Thyroid gland (tissue), 4 donors: ENCODE results near the gene AKNA.

ENCODE experiments used
- CTCF ChIP-seq, 6 experiments: fragments of 200-600 bp in 3 of 6; fragments of 450-650 bp in 3 of 6; sonication (generic) in 3 of 6; IDR thresholded peaks; one replicate each; pipeline ENCODE4 v1.5.1; 2016 to 2019; ENCODE audit warnings: antibody characterized with exemption in 6 of 6, mild to moderate bottlenecking in 2 of 6, inconsistent platforms in 1 of 6, moderate library complexity in 1 of 6
- POLR2A ChIP-seq, 2 donors: fragments of 450-650 bp; IDR thresholded peaks; one replicate each; pipeline ENCODE4 v1.6.1; 2017; ENCODE audit warnings: antibody characterized with exemption in 2 of 2, mild to moderate bottlenecking in 2 of 2, moderate library complexity in 1 of 2

- TF ChIP-seq CTCF (IDR thresholded peaks at IDR 0.05) (no peak), POLR2A (IDR thresholded peaks at IDR 0.05) (no peak)
Observed at GRCh38 chr9:114371973-114372917, 15.5 kb downstream of the AKNA start.
